Spleen (tissue), 11 donors: ENCODE data around the gene PDCD4. TPM values are rescaled to one million over a fixed set of nuclear protein-coding genes. Genes with fewer than 3 reads are reported as not detected.

Experiments
- DNase-seq: peaks from one replicate; pipeline ENCODE4 v3.0.0-alpha.2; 2020
- H3K27ac ChIP-seq, 8 donors: fragments of 200-600 bp; sonication (generic) in 7 of 8; 1 replicate in 4 of 8; 2 replicates in 4 of 8; pipeline versions ENCODE4 v1.5.0 to v1.8.0; 2016 to 2021; ENCODE audit warnings: inconsistent platforms in 4 of 8, mild to moderate bottlenecking in 4 of 8, moderate library complexity in 1 of 8
- H3K27me3 ChIP-seq, 7 donors: fragments of 200-600 bp; sonication (generic) in 6 of 7; replicated peaks in 1 of 7; 1 replicate in 4 of 7; 2 replicates in 3 of 7; pipeline versions ENCODE4 v1.5.0 to v1.8.0; 2016 to 2021; ENCODE audit warnings: inconsistent platforms in 3 of 7, mild to moderate bottlenecking in 1 of 7
- H3K36me3 ChIP-seq, 6 donors: fragments of 200-600 bp; sonication (generic) in 5 of 6; 1 replicate in 4 of 6; 2 replicates in 2 of 6; pipeline versions ENCODE4 v1.5.0 to v1.8.0; 2016 to 2021; ENCODE audit warnings: inconsistent platforms in 2 of 6
- H3K4me1 ChIP-seq, 6 donors: fragments of 200-600 bp; sonication (generic) in 5 of 6; 1 replicate in 3 of 6; 2 replicates in 3 of 6; pipeline versions ENCODE4 v1.5.0 to v1.8.0; 2016 to 2021; ENCODE audit warnings: inconsistent platforms in 3 of 6
- H3K4me3 ChIP-seq, 8 donors: fragments of 200-600 bp; sonication (generic) in 7 of 8; 1 replicate in 4 of 8; 2 replicates in 4 of 8; pipeline versions ENCODE4 v1.5.0 to v1.8.0; 2016 to 2021; ENCODE audit warnings: inconsistent platforms in 4 of 8, mild to moderate bottlenecking in 4 of 8, moderate library complexity in 2 of 8
- H3K9me3 ChIP-seq, 8 donors: fragments of 200-600 bp; sonication (generic) in 7 of 8; 1 replicate in 4 of 8; 2 replicates in 4 of 8; pipeline versions ENCODE4 v1.5.0 to v1.8.0; 2016 to 2021; ENCODE audit warnings: inconsistent platforms in 4 of 8
- POLR2A ChIP-seq, 3 donors: fragments of 450-650 bp; IDR thresholded peaks; one replicate each; pipeline ENCODE4 v1.5.1; 2017; ENCODE audit warnings: antibody characterized with exemption in 3 of 3, mild to moderate bottlenecking in 1 of 3
- POLR2AphosphoS5 ChIP-seq, 3 donors: sonication (generic); formaldehyde crosslinking; IDR thresholded peaks; one replicate each; pipeline ENCODE4 v1.5.1; 2017; ENCODE audit warnings: antibody characterized with exemption in 3 of 3
- WGBS, 5 donors: extraction: QIAGEN DNeasy Blood & Tissue Kit in 3 of 5; methylation state at CpG; one replicate each; pipeline versions ENCODE4 v1.1.5 to v1.1.7; 2013 to 2018; 5-methylcytosine and 5-hydroxymethylcytosine counted together
- intact Hi-C: fragments of 100-400 bp; cut with DNase I; formaldehyde crosslinking; loops from one replicate; pipeline ENCODE4 v1.15.0; 2023; ENCODE audit warnings: low total_unique reads
- polyA plus RNA-seq, 3 donors: library from polyadenylated mRNA; stranded (reverse); fragments of 200-250 nt; gene quantifications; one replicate each; pipeline ENCODE4 v1.2.1, GENCODE V29; 2013
- total RNA-seq, 7 donors: library from RNA; depleted of rRNA in 3 of 7; stranded (reverse); fragments of >200 nt in 3 of 7; fragmentation: NEBNext Ultra II Directional in 4 of 7; extraction: Animal tissue kit (Norgen Biotek cat#: 25700) in 4 of 7; gene quantifications; one replicate each; pipeline versions ENCODE4 v1.1.0 to v1.2.1, GENCODE V29; 2016 to 2021
- TF ChIP-seq, protein P1 (sequence below), 11 experiments: fragments of 200-600 bp in 7 of 11; fragments of 450-650 bp in 4 of 11; sonication (generic) in 4 of 11; IDR thresholded peaks in 8 of 11; conservative IDR thresholded peaks in 3 of 11; 1 replicate in 7 of 11; 2 replicates in 4 of 11; pipeline versions ENCODE4 v1.4.0 to v1.8.0; 2016 to 2021; ENCODE audit warnings: antibody characterized with exemption in 11 of 11, inconsistent platforms in 4 of 11, mild to moderate bottlenecking in 1 of 11
- donor health status: healthy with polysubstance abuse.
- donor health status: DM: no; HTN: no; CAD: no; lungs with moderate emphysema.
- donor health status: DM: no; HTN: no; CAD: no.
- donor health status: Bipolar disorder and iron deficiency.
- donor health status: healthy.
- donor health status: DM: no; HTN: no; CAD: no.
- donor health status: DM: yes; HTN: yes; CAD: no.

Gene PDCD4
- total and polyA plus RNA-seq, 10 donors = 121 to 204 (median 161) TPM

DNA sequence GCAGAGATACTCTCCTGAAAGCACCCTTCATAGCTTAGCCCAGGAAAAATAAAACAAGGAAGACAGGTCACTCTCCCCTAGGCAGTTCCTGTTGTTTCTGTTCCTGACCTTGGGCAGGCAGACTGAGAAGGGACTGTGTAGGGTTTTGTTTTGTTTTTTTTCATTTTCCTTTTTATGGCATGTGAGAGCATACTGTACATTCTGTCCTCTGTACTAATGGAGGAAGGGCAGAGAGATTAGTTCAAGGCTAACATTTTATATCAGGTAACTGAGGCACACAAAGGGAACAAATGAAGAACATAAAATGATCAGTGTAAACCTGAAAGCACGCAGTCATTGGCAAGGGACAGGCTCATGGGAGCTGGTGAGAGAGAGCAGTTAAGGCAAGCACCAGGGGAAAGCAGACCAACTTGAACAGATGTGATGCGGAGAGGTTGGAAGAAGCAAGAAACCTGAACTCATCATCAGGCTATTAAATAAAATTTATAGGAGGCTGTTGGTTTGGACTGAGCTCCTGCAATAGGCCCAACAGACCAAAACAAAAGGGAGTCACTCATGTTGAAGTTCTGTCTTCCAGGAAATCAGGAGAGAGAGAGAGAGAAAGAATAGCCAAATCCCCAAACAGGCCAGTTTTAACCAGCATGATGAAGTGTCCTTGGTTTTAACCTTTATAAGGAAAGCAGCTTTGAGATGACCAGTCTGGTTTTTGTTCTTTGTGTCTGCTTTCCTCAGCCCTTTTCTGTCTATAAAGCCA, 34.1 kb upstream of the PDCD4 start:
- no peak for DNase-seq
- Histone ChIP-seq H3K4me1 (peaks cover 15 to 70% (median 46%) of the 10 kb centered on the region in 6 donors), H3K27me3 (no peaks in the 10 kb centered on the region), H3K36me3 (no peaks in the 10 kb centered on the region), H3K4me3 (no peak overlapping the region), H3K9me3 (no peaks in the 10 kb centered on the region), H3K27ac (peak overlapping the region in 2 of 8 donors; percentile 31 to 34)
- intact Hi-C loops = no loop called here
- TF ChIP-seq, protein P1, sequence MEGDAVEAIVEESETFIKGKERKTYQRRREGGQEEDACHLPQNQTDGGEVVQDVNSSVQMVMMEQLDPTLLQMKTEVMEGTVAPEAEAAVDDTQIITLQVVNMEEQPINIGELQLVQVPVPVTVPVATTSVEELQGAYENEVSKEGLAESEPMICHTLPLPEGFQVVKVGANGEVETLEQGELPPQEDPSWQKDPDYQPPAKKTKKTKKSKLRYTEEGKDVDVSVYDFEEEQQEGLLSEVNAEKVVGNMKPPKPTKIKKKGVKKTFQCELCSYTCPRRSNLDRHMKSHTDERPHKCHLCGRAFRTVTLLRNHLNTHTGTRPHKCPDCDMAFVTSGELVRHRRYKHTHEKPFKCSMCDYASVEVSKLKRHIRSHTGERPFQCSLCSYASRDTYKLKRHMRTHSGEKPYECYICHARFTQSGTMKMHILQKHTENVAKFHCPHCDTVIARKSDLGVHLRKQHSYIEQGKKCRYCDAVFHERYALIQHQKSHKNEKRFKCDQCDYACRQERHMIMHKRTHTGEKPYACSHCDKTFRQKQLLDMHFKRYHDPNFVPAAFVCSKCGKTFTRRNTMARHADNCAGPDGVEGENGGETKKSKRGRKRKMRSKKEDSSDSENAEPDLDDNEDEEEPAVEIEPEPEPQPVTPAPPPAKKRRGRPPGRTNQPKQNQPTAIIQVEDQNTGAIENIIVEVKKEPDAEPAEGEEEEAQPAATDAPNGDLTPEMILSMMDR (IDR thresholded peaks at IDR 0.05 in 8 of 11, conservative IDR thresholded peaks at IDR 0.05 in 3 of 11) = no peak
- no peak for TF ChIP-seq POLR2A (IDR thresholded peaks at IDR 0.05)
- TF ChIP-seq POLR2AphosphoS5 (IDR thresholded peaks at IDR 0.05) = no peak
- 90 to 97% (median 94%) methylated on average over 2 of the region's 2 CpGs for WGBS, 5 donors

DNA sequence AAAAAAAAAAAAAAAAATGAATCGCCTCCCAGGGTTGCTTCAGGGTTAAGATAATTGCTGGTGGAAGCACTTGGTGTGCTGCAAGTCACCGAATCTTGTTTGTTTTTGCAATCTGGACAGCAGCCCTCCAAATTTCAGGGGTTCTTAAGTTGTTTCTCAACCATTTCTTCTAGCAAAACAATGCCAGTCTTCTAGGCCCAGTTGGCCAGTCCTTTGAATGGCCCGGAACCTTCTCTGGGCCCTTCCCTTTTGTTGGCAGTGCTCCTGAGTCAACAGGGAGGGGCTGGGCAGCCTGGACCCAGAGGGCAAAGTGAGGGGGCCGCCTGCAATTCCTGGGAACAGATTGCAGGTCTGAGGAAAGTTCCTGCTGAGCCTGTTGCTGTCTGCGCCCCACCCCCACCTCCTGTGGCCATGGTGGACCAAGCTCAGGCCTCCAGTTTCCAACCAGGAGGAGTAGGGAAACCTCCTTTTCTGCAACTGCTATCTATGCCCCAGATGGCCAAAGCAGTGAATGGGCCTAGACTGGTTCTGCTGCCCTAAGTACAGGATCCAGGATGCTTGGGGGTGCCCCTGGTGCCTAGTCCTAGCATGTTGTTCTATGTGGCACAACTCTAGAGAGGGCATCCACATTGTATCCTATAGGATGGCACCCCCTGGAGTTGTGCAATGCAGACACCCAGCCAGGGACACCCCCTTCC, 31.4 kb upstream of the PDCD4 start:
- DNase-seq = no peak
- intact Hi-C loops = no loop called here

DNA sequence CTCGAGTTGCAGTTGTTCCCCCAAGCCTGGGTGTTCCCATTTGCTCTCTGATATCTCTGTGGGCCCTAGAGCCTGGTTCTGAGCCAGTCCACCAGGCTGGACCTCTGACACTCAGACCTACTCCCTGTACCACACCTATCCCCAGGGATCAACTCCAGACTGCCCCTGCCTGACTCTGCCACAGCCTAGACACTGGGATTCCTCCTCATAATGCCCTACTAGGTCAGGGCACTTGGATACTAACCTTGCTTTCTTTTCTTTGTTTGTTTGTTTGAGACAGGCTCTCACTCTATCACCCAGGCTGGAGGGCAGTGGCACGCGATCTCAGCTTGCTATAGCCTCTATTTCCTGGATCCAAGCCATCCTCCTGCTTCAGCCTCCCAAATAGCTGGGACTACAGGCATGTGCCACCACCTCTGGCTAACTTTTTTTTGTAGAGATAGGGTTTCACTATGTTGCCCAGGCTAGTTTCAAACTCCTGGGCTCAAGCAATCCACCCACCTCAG, 30.8 kb upstream of the PDCD4 start:
- no peaks in the 10 kb centered on the region for H3K9me3 ChIP-seq
- H3K36me3 ChIP-seq = no peaks in the 10 kb centered on the region
- no peak for DNase-seq
- WGBS, 5 donors = 70 to 92% (median 83%) methylated on average over 3 of the region's 3 CpGs
- H3K4me3 ChIP-seq = no peak overlapping the region
- intact Hi-C loops = no loop called here
- H3K4me1 ChIP-seq = peaks cover 13 to 77% (median 56%) of the 10 kb centered on the region in 6 donors
- peak overlapping the region in 3 of 8 donors; percentile 71 to 86 (median 80) for H3K27ac ChIP-seq
- TF ChIP-seq, protein P1 (IDR thresholded peaks at IDR 0.05 in 8 of 11, conservative IDR thresholded peaks at IDR 0.05 in 3 of 11) = no peak
- TF ChIP-seq POLR2A (IDR thresholded peaks at IDR 0.05) (no peak), POLR2AphosphoS5 (IDR thresholded peaks at IDR 0.05) (no peak)
- no peaks in the 10 kb centered on the region for H3K27me3 ChIP-seq

More for the DNA sequence above, 31.4 kb upstream of the PDCD4 start:
- no peaks in the 10 kb centered on the region for H3K27me3 ChIP-seq
- peaks cover 19 to 77% (median 58%) of the 10 kb centered on the region in 6 donors for H3K4me1 ChIP-seq
- peak overlapping the region in 2 of 8 donors; percentile 71 to 86 for H3K27ac ChIP-seq
- 72 to 97% (median 82%) methylated on average over 3 to 5 of the region's 5 CpGs for WGBS, 5 donors
- H3K36me3 ChIP-seq = no peaks in the 10 kb centered on the region
- H3K9me3 ChIP-seq = no peaks in the 10 kb centered on the region
- no peak overlapping the region for H3K4me3 ChIP-seq
- TF ChIP-seq, protein P1 (IDR thresholded peaks at IDR 0.05 in 8 of 11, conservative IDR thresholded peaks at IDR 0.05 in 3 of 11) = no peak
- TF ChIP-seq POLR2AphosphoS5 (IDR thresholded peaks at IDR 0.05) = no peak
- no peak for TF ChIP-seq POLR2A (IDR thresholded peaks at IDR 0.05)
